HS-27A (cell line): ENCODE measurements around the gene GALNT5.
"Not testable (repeated sequence)": the region's sequence is repeated elsewhere in the genome, so short reads cannot be mapped to it uniquely, and the experiment has no call there.

Experiments used
- DNase-seq: peaks from one replicate; pipeline ENCODE4 v3.0.0-alpha.2; 2012; ENCODE audit warnings: low read depth, missing footprints

Gene GALNT5

GRCh38 chr2:157257312-157258252 lies at the start of gene GALNT5:
TSS of gene GALNT5 (plus strand) at chr2:157257705. CDS start at chr2:157258083, 378 bp downstream.
- no peak for DNase-seq

- no peak for DNase-seq
These were observed 41.1 kb upstream of the GALNT5 start for GRCh38 chr2:157216286-157216965.

- no peak for DNase-seq
These were observed 40.1 kb upstream of the GALNT5 start for GRCh38 chr2:157217409-157217808.

DNA sequence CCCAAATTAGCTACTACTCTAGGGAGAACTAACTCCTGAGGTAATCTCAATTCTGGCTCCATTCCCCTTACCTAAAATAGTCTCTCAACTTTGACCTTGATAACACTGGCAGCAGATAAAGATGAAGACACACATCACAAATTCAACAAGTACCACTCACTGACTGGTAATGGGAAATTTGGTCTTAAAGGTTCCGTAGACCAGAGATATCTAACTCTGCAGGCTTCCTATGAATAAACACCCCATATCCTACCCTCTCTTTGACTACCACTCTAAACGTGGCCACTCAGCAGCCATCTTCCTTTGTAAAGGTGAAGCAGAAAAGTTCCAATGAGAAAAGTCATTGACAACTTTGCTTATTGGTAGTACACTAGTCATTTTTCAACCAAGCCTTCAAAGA lies 38.6 kb upstream of the GALNT5 start:
- DNase-seq: no peak

DNA sequence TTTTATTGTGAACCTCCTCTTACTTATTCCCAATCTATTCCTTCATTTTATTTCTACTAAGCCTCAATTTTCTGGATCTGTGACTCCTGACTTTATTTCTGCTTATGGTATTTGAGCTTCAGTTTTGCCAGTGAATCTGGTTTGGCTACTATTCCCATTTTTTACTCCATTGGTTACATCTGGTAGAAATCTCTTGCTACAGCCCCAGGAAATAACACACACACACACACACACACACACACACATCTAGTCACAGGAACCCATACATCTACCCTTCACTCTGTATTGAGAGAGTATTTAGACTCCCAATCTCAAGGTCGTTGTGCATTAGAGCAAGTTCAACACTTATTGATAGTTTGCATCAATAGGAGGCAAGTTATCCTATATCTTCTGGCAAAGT lies 37.0 kb upstream of the GALNT5 start:
- no peak for DNase-seq

DNA sequence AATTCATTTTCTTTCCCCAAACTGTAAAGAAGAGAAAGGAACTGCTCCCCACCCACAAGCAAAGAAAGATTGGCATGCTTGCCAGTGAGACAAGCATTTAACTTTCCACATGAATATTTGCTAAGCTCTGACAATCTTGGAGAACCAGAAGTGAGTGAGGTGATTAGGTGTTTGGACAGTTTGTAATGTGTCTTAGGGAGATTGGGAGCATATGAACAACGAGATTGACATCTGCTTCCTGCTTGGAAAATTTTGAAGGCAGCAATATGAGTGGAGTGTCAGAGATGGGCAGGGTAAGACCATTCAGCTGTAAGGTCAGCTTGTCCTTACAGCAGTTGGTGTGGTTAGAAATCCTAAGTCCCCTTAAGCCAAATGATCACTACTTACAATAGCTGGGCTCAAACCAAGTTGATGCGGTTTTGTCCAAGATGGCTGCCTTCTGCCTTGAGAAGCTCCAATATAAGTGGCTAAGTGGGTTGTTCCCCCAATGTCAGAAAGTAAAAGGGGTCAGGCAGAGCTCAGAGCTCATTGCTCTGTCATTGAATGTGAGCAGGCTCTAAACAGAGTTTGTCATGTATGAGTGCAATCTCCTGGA lies 36.0 kb upstream of the GALNT5 start:
- no peak for DNase-seq

GRCh38 chr2:157223624-157224205 lies 33.8 kb upstream of the GALNT5 start:
- no peak for DNase-seq

- not testable (repeated sequence) for DNase-seq
These were observed 33.1 kb upstream of the GALNT5 start for GRCh38 chr2:157224448-157224847.

GRCh38 chr2:157227592-157227991 lies 29.9 kb upstream of the GALNT5 start:
- no peak for DNase-seq

DNA sequence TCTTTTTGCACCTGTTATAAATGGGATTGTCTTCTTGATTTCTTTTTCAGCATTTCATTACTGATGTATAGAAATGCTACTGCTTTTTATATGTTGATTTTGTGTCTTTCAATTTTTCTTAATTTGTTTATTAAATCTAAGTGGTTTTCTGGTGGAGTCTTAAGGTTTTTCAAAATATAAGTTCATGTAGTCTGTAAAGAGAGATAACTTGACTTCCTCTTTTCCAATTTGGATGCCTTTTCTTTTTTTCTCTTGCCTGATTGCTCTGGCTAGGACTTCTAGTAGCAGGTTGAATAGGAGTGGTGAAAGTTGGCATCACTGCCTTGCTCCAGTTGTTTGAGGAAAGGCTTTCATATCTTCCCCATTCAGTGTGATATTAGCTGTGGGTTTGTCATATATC lies 28.6 kb upstream of the GALNT5 start:
- DNase-seq: no peak

GRCh38 chr2:157229572-157229971 lies 27.9 kb upstream of the GALNT5 start:
- no peak for DNase-seq

DNA sequence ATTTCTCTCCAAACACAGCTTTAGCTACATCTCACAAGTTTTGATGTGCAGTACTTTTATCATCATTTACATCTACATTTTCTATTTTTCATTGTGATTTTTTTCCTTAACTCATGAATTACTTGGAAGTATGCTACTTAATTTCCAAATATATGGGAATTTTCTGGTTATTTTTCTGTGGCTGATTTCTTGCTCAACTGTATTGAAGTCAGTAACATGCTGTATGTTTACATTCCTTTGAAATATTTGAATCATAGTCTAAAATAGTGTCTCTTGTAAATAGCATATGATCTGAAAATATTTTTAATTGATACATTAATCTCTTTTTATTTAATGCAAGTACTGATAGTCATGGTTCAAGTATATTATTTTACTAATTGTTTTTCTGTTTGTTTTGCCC lies 26.0 kb upstream of the GALNT5 start:
- no peak for DNase-seq

GRCh38 chr2:157233506-157233905 lies 24.0 kb upstream of the GALNT5 start:
- no peak for DNase-seq

- DNase-seq: no peak
These were observed 21.1 kb upstream of the GALNT5 start for GRCh38 chr2:157236404-157236803.

GRCh38 chr2:157238296-157238695 lies 19.2 kb upstream of the GALNT5 start:
- DNase-seq: no peak

DNA sequence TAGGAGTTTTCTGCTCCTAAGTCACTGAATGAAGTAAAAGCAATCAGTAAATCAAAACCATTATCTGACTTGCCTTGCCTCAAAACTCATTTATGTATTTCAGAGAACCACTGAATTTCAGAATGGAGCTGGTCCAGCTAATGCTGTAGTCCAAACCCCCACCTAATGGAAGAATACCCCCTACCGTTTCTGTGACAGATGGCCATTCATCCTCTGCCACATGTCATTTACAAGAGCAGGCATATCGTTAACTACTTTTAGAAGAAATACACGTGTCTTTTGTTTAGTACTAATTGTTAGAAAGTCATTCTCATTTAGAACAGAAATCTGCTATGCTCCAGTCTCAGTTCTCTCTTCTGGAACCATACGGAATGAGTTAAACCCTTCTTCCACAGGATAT lies 12.8 kb upstream of the GALNT5 start:
- DNase-seq: no peak

DNA sequence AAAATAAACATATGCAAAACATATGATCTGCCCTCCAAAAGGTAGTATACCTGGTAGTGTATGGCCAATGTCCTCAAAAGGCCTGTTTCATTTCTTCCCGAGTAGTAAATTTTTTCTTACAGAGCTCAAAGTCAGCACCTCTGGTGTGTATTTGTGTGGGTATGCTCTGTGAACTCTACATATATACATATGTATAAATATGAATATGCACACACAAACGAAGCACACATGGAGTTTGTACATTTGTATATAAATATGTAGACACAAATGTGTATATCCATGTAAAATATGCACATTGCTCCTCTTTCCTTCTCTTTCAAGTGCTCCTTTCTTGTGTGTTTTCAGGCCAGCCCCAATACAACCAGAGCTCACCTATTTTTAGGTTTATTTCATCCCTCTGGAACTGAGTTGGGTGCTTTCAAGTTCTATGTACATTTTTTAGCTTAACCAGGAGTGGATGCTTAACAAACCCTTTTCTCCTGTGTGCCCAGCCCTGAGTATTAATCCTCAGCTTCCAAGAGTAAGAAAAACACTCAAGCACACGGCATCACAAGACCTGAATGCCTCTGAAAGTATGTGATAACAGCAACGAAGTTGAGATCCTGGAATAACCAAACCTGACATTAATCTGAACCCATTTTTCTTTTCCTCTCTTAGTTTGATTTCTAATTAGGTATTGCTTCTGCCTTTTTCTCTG lies 12.2 kb upstream of the GALNT5 start:
- DNase-seq: no peak

DNA sequence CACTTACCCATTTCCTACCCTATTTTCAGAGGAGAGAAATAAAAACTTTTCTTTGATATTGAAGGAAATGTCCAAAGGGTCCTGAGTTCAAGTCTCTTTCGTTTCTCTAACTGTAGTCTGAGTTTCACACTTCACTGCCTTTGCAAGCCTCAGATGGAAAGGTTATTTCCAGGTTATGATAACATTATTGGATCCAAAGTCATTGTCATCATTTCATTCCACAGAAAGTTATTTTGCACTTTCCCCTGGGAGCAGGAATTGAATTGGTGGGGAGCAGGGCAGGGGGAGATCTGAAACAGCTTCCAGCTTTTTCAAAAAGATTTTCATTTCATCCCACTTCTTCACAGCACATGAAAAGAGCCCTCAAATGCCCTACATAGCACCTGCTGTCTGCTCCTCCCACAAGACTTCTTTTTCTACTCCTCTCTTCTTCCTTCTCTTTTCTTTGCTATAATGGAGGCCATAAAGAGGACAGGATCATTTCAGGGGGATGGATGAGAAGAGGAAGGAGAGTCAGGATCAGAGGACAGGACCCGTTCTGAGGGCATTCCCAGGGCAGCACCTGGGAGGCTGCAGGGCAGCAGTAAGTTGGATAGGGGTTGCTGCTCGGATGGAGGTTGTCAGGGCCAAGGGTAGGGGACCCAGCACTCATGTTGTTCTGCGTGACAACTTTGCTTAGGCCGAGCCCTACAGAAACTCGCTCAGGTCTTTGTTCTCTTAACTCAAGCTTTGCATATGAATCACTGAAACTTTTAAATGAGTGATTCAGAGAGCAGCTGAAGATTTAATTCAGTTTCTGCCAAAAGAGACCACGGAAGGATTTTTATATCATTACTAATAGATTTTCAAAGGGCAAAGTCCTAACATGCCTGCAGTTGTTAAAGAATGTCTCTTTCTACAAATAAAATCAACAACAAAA lies 11.4 kb upstream of the GALNT5 start:
- DNase-seq: peak; percentile 53

- DNase-seq: no peak
These were observed 10.6 kb upstream of the GALNT5 start for GRCh38 chr2:157246765-157247407.

DNA sequence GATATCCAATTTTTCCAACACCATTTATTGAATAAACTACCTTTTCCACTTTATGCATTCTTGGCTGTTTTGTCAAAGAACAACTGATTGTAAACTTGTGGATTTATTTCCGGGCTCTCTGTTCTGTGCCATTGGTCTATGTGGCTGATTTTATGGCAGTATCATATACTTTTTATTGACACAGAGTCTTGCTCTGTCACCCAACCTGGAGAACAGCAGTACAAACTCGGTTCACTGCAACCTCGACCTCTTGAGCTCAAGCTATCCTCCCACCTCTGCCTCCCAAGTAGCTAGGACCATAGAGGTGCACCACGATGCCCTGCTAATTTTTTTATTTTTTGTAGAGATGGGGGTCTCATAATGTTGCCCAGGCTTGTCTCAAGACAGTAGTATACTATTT lies 6.7 kb upstream of the GALNT5 start:
- no peak for DNase-seq
